ENCODE data around the gene TRMT61A.
A peak's percentile ranks its signal among the peaks of the same experiment; 100 is the strongest.
"Not testable (repeated sequence)": the region's sequence is repeated elsewhere in the genome, so short reads cannot be mapped to it uniquely, and the experiment has no call there.

The TRMT61A gene

DNA sequence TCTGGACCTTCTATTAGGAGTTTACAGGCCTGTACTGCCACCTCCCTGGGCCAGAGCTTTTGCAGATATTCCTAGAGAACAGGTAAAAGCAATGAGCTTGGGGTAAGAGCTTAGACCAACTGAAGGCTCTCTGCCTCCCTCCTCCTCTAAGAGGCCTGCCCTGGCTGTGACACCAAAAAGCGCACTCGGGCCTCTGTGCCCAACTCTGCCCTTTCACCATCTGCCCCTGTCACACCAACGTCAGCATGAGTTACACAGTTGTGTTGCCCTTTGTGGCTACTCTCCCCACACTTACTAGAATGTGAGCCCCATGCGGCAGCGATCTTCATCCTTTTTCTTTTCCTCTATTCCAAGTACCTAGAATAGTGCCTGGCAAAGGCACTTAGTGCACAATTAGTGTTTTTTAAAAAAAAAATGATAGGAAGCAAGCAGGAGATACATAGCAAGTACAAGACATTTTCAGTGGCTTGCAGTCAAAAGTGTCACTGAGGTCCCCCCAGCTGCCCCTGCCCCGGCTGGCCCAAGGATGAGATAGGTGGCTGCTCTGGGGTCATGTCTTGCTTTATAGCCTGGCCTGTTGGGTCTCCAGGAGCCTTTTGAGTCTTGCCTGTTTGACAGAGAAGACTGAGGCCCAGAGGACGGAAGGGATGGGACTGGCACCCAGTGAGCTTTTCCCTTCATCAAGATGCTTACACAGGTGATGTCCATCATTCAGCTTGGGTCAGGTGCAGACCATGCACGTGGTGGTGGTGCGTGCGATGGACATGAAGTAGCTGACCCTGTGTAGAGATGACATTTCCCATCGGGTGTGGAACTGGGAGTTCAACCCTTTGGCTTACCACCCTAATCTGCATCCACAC, 18.9 kb upstream of the TRMT61A start:
- no peak for DNase-seq

- no peak for DNase-seq
Measured at GRCh38 chr14:103510724-103511693, 18.0 kb upstream of the TRMT61A start.

GRCh38 chr14:103512180-103512579, 16.8 kb upstream of the TRMT61A start:
- not testable (repeated sequence) for DNase-seq

DNA sequence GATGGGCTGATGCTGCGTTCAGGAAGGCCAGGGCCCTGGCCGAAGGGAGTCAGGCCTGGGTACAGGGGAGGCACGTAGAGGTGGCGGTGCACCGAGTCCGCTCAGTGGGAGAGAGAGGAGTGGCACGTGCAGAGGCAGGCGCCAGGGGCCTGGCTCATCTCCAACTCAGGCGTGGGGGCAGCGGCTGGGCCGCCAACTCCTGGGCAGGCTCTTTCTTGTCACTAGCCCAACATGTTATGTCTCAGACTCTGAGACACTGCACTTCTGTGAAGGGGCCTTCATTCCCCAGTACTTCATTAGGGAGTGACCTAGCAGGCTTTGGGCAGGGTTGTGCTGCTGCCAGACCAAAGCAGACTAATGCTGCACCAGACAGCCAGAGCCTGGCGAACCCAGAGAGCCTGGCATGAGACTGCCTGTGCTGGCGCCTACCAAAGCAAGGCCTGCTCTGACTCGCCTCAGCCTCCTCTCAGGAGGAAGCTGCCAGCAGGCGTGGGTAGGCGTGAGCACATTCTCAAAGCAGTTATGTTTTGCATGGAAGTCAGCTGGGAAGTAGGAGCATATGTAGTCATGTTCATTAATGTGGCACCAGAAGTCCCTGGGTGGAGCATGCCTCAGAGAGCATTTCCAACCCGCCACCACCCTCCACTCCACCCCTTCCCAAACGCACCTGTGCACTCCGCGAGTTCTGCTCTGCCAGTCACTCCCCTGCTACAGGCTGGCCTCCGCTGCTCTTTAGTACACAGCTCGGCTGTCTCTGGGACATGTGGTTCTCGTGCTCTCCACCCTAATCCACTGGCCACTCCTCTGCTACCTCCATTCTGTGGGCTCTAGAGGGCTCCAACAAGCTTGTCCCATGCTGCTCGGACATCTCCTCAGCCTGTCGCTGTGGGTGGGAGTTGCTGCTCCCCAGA, 16.0 kb upstream of the TRMT61A start:
- DNase-seq: peak; percentile 65 to 88

DNA sequence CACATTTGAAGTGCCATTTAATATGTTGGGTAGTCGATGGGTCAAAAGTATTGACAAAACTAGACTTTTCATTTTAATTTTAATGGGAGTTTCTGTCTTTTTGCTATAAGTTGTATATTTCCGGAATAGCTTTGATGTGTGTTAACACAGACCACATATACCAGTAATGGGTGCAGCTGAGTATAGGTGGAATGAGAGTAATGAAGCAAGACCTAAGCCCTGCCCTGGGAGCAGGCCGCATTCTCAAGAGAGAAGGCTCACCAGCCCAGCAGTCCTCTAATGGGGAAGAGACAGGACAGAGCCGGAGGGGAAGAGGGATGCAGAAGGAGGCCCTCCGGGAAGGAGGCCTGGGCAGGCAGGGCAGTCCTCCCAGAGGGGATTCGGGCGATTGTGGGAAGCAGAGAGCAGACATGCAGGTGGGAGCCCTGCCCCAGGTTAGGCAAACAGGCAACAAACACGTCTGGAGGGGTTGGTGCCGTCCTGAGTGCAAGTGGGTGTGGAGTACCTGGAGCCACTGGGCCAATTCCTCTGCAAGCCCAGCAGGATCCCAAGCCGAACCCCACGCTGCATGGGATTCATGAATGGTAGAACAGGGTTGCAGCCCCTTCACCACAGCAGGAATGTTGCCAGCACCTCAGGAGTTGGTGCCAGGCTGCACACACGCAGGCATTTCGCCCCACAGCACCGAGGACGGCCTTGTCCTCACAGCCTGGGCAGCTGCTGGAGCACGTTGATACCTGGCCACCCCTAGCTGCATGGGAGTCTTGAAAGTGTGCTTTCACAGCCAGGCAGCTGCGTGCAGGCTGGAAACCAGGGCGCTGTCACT, 14.2 kb upstream of the TRMT61A start:
- DNase-seq: no peak

GRCh38 chr14:103516426-103517173, 12.4 kb upstream of the TRMT61A start:
- no peak for DNase-seq

DNA sequence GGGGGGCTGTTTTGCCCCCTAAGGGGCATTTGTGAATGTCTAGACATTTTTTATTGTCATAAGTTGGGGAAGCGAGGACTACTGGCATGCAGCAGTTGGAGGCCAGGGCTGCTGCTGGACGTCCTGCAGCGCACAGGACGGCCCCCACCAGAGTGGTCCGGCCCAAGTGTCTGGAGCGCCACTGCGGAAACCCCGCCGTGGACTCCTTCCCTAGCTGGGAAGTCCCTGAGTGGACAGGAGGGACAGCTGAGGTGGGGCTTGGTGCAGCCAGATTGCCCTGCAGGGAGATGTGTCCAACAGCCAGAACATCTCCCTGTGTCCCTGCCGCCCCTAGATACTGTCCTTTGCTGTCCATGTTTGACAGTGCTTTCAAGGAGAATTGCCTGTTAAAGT, 11.8 kb upstream of the TRMT61A start:
- no peak for DNase-seq

GRCh38 chr14:103517721-103518421, 11.1 kb upstream of the TRMT61A start:
- no peak for DNase-seq

GRCh38 chr14:103518422-103519042, 10.5 kb upstream of the TRMT61A start:
- DNase-seq: peak; percentile 21 to 25

DNA sequence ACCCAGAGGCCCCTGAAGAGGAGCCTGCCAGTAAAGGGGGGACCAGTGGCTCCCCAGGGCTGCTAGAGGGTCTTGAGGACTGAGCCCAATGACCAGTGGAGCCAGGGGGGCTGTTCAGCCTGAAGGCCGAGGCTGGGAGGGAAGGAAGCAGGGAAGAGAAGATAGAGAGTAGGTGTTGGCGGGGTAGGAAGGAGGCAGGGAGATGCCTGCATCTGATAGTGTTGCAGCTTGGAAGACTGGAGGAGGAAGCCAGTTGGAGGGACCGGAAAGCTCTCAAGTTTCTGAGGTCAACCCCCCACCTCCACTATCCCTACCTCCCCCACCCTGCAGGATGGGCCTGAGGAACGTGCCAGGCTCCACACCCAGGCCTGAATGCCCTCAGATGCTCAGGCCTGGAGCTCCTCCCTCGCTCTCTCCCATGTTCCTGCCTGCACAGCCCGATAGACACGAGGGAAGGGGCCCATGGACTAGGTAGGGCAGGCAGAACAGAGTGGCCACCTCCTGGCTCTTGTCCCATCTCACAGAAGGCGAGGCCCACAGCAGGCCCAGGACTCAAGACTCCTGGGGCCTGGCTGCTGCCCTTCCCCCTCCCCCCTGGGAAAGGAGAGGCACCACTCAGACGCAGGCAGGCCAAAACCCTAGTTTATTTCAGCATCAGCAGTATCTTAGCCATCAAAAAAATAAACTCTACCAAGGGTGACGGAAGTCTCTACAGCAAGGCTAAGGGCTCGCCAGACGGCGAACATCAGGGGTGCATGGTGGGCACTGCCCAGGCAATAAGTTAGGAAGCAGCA, 9.8 kb upstream of the TRMT61A start:
- no peak for DNase-seq

- no peak for DNase-seq
Measured at GRCh38 chr14:103519837-103520212, 9.2 kb upstream of the TRMT61A start.

GRCh38 chr14:103520269-103520656, 8.7 kb upstream of the TRMT61A start:
- no peak for DNase-seq

DNA sequence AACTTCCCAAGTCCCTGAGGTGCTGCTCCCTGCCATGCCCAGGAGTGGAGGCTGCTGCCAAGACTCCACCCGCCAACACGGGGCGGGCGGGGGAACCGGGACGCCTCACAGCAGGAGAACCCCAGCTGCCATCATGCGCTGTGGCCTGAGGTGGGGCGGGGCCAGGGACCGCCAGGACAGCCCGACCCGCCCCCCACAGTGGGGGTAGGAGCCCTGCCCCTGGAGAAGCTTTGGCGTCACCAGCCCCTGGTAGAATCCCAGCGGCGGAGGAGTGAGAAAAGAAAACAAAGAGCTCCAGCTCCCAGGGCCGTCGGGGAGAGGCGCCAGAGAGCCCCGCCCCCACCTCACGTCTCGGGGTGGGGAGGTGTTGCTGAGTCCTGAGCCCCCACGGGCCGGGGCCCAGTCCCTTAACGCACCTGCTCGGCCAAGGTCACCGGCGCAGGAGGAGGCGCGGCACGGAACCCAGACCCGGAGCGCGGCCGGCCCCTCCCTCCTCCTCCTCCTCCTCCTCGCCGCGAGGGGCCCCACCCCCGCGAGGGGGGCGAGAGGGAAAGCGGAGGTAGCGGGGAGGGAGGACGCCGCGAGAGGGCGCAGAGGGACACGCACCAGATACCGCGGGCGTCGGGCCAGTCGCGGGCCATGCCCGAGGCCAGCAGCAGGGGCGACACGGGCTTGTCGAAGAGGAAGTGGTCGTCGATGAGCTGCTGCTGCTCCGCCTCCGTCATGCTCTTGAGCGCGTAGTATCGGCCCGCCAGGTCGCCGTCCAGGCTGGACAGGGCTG, 8.1 kb upstream of the TRMT61A start:
- peak; percentile 64 to 73 for DNase-seq

- no peak for DNase-seq
Measured at GRCh38 chr14:103521438-103521950, 7.5 kb upstream of the TRMT61A start.

DNA sequence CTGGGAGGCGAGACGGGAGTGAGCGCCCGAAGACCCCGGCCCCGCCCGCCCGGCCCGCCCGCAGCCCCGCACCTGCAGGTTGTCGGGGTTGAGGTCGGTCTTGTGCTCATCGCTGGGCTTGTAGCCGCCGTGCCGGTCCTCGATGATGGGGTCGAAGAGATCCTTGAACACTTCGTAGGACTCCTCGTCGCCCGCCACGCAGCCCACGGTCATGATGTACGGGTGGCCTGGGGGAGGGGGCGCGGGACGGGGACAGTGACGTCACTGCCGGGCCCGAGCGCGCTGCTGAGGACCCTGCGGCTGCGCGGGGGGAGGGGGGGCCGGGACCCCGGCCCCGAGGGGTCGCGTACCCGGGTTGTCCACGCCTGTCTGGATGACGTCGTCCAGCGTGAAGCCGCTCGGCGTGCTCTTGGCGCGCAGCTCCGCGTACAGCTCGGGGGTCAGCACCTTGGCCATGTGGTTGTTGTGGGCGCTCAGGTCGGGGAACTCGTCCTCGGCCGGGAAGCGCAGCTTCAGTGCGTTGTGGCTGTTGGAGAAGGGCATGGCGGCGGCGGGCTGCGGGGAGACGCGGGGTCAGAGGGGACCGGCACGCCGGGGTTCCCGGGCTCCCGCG, 6.9 kb upstream of the TRMT61A start:
- no peak for DNase-seq

DNA sequence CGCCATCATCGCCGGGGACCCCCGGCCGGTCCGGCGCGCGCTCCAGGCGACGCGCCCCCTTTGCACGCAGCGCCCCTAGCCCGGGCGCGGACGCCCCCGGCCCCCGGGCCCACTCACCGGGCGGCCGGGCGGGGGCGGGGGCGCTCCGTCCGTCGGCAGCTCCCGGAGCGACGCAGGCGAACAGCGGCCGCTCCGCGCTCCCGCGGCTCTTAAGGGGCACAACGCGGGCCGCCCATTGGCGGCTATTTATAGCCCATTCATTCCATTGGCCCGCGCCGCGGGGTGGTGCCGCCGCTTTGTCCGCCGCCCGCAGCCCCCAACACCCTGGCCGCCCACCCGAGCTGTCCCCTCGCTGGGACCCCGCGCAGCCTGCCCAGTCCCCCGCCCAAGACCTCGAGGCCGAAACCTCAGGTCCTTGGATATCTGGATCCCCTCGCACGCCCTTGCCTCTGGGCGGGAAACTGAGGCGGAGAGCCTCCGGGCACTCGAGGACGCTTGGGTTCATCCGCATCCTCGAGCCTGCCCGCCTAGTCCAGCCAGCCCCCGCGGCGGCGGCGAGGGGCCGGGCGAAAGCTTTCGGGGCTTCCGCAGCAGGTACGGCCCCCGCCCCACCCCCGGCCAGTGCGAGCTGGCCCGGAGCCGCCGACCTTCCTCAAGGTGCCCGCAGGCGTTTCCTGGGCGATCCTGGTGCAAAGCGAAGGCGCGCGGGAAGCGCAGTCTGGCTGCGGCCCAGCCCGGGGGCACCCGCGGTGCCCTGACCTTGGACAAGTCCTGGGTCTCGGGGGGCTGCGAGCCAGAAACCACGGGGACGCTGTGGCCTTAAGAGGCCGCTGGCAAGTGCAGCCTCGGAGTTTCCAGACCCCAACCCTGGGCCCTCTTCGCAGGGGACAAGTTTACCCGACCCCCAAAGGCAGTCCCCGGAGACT, 6.1 kb upstream of the TRMT61A start, which contains the start of gene CKB:
Gene CKB (minus strand): TSS at position 182 of the 926 bp plus-strand sequence. CDS start 337 bp downstream, outside the sequence.
- peak in 1 of 2 donors; percentile 42 for DNase-seq
